ENCODE data around the gene ADAM23. TPM values are rescaled to one million over a fixed set of nuclear protein-coding genes. Genes with fewer than 3 reads are reported as not detected.

ADAM23 gene
- total RNA-seq, 1 donor from 2014 or later = 12.0 TPM

GRCh38 chr2:206432193-206433082 lies 10.9 kb upstream of the ADAM23 start:
- no peak overlapping the region for H3K4me3 Mint-ChIP-seq (ENCODE audit: unreplicated experiment)
- H3K27me3 Mint-ChIP-seq (ENCODE audit: unreplicated experiment) = no peaks in the 10 kb centered on the region
- no peak overlapping the region for H3K27ac Mint-ChIP-seq (ENCODE audit: unreplicated experiment)
- H3K9me3 Mint-ChIP-seq (ENCODE audit: unreplicated experiment) = no peaks in the 10 kb centered on the region
- no peaks in the 10 kb centered on the region for H3K4me1 Mint-ChIP-seq (ENCODE audit: unreplicated experiment)
- H3K36me3 Mint-ChIP-seq (ENCODE audit: low read depth, unreplicated experiment) = no peaks in the 10 kb centered on the region
- no peak for TF ChIP-seq CTCF (IDR thresholded peaks at IDR 0.05; ENCODE audit: unreplicated experiment)
- no peak for DNase-seq (ENCODE audit: low spot score)

- H3K4me3 Mint-ChIP-seq (ENCODE audit: unreplicated experiment) = no peak overlapping the region
- H3K36me3 Mint-ChIP-seq (ENCODE audit: low read depth, unreplicated experiment) = no peaks in the 10 kb centered on the region
- H3K9me3 Mint-ChIP-seq (ENCODE audit: unreplicated experiment) = no peaks in the 10 kb centered on the region
- no peak overlapping the region for H3K27ac Mint-ChIP-seq (ENCODE audit: unreplicated experiment)
- no peaks in the 10 kb centered on the region for H3K4me1 Mint-ChIP-seq (ENCODE audit: unreplicated experiment)
- no peak for TF ChIP-seq CTCF (IDR thresholded peaks at IDR 0.05; ENCODE audit: unreplicated experiment)
- DNase-seq (ENCODE audit: low spot score) = no peak
- no peaks in the 10 kb centered on the region for H3K27me3 Mint-ChIP-seq (ENCODE audit: unreplicated experiment)
Observed at GRCh38 chr2:206433190-206433589, 10.1 kb upstream of the ADAM23 start.

DNA sequence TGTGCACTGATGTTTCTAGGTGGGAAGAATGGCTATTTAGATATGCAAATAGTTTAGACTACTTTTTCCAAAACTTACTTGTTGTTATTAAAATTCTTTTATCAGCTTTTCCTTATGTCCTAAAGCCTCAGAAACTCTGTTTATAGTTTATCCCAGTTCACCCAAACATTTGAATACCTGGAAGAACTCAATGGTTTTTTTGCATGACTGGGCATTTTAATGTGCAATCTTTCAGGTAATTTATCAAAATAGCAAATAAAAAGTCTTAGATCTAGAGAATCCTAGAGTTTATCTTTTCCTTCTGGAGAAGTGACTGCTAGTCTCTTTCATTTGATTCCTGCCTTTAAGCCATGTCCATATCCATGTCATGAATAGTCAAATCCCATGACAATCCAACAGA lies 9.6 kb upstream of the ADAM23 start:
- TF ChIP-seq CTCF (IDR thresholded peaks at IDR 0.05; ENCODE audit: unreplicated experiment) = no peak
- Mint-ChIP-seq H3K27ac (ENCODE audit: unreplicated experiment) (no peak overlapping the region), H3K27me3 (ENCODE audit: unreplicated experiment) (no peaks in the 10 kb centered on the region), H3K9me3 (ENCODE audit: unreplicated experiment) (no peaks in the 10 kb centered on the region), H3K36me3 (ENCODE audit: low read depth, unreplicated experiment) (no peaks in the 10 kb centered on the region), H3K4me1 (ENCODE audit: unreplicated experiment) (no peaks in the 10 kb centered on the region), H3K4me3 (ENCODE audit: unreplicated experiment) (no peak overlapping the region)
- DNase-seq (ENCODE audit: low spot score) = no peak

GRCh38 chr2:206435742-206436141 lies 7.6 kb upstream of the ADAM23 start:
- no peaks in the 10 kb centered on the region for H3K27me3 Mint-ChIP-seq (ENCODE audit: unreplicated experiment)
- no peaks in the 10 kb centered on the region for H3K36me3 Mint-ChIP-seq (ENCODE audit: low read depth, unreplicated experiment)
- no peaks in the 10 kb centered on the region for H3K9me3 Mint-ChIP-seq (ENCODE audit: unreplicated experiment)
- DNase-seq (ENCODE audit: low spot score) = no peak
- no peak overlapping the region for H3K4me3 Mint-ChIP-seq (ENCODE audit: unreplicated experiment)
- H3K4me1 Mint-ChIP-seq (ENCODE audit: unreplicated experiment) = no peaks in the 10 kb centered on the region
- no peak overlapping the region for H3K27ac Mint-ChIP-seq (ENCODE audit: unreplicated experiment)
- TF ChIP-seq CTCF (IDR thresholded peaks at IDR 0.05; ENCODE audit: unreplicated experiment) = no peak

- H3K4me1 Mint-ChIP-seq (ENCODE audit: unreplicated experiment) = peaks cover 7% of the 10 kb centered on the region
- H3K4me3 Mint-ChIP-seq (ENCODE audit: unreplicated experiment) = no peak overlapping the region
- peaks cover 5% of the 10 kb centered on the region for H3K36me3 Mint-ChIP-seq (ENCODE audit: low read depth, unreplicated experiment)
- no peak for DNase-seq (ENCODE audit: low spot score)
- no peak overlapping the region for H3K27ac Mint-ChIP-seq (ENCODE audit: unreplicated experiment)
- no peaks in the 10 kb centered on the region for H3K9me3 Mint-ChIP-seq (ENCODE audit: unreplicated experiment)
- TF ChIP-seq CTCF (IDR thresholded peaks at IDR 0.05; ENCODE audit: unreplicated experiment) = no peak
- peaks cover 6% of the 10 kb centered on the region for H3K27me3 Mint-ChIP-seq (ENCODE audit: unreplicated experiment)
Observed at GRCh38 chr2:206438196-206438724, 5.1 kb upstream of the ADAM23 start.
